WTC11 (cell line): Measurements from ENCODE around the gene FGF22.

Source experiments
- EMX1 ChIP-seq: fragments of 250-450 bp; sonication (Bioruptor Pico); IDR thresholded peaks from 2 replicates; pipeline ENCODE4 v1.8.0; 2021; ENCODE audit warnings: mild to moderate bottlenecking
- TF ChIP-seq, protein P1 (sequence below): fragments of 200-600 bp; IDR thresholded peaks from 2 replicates; pipeline ENCODE4 v1.8.0; 2022; ENCODE audit warnings: antibody characterized with exemption
- TF ChIP-seq, protein P2 (sequence below): sonication (generic); formaldehyde crosslinking; IDR thresholded peaks from 2 replicates; pipeline ENCODE4 v1.8.0; 2022; ENCODE audit warnings: mild to moderate bottlenecking, missing genetic modification reagents

DNA sequence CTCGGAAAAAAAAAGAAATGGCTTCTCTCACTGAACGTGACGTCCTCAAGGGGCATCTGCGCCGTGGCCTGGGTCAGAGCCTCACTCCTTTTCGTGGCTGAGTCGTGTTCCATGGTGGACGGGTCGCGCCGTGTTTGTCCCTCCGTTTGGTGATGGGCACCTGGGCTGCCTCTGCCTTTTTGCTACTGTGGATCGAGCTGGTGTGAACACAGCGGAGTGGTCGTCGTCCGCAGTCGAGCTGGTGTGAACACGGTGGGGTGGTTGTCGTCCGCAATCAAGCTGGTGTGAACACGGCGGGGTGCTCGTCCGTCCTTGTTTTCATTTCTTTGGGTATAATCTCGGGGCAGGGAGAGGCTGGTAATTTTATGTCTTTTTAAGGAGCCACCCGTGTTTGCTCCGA is 38.4 kb upstream of the FGF22 start:
- TF ChIP-seq, protein P1, sequence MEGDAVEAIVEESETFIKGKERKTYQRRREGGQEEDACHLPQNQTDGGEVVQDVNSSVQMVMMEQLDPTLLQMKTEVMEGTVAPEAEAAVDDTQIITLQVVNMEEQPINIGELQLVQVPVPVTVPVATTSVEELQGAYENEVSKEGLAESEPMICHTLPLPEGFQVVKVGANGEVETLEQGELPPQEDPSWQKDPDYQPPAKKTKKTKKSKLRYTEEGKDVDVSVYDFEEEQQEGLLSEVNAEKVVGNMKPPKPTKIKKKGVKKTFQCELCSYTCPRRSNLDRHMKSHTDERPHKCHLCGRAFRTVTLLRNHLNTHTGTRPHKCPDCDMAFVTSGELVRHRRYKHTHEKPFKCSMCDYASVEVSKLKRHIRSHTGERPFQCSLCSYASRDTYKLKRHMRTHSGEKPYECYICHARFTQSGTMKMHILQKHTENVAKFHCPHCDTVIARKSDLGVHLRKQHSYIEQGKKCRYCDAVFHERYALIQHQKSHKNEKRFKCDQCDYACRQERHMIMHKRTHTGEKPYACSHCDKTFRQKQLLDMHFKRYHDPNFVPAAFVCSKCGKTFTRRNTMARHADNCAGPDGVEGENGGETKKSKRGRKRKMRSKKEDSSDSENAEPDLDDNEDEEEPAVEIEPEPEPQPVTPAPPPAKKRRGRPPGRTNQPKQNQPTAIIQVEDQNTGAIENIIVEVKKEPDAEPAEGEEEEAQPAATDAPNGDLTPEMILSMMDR, result no peak
- TF ChIP-seq, protein P2, sequence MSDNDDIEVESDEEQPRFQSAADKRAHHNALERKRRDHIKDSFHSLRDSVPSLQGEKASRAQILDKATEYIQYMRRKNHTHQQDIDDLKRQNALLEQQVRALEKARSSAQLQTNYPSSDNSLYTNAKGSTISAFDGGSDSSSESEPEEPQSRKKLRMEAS, result no peak
- no peak for TF ChIP-seq EMX1 (CRISPR knock-in tag)
